ENCODE measurements around the gene NEUROG1.

- no peak for TF ChIP-seq CTCF (IDR thresholded peaks at IDR 0.05 in 4 of 5, conservative IDR thresholded peaks at IDR 0.05 in 1 of 5)
- TF ChIP-seq POLR2A (IDR thresholded peaks at IDR 0.05), result no peak
Measured at GRCh38 chr5:135502836-135503520, 32.8 kb downstream of the NEUROG1 start.

All from gastrocnemius medialis (tissue), 4 donors.